DMS79 (cell line): ENCODE data around the gene DDTL.
"Not testable (repeated sequence)": the region's sequence is repeated elsewhere in the genome, so short reads cannot be mapped to it uniquely, and the experiment has no call there.

Experiments
- DNase-seq: peaks from one replicate; lab custom pipeline; 2025; lab: John Stamatoyannopoulos, UW

The DDTL gene

GRCh38 chr22:23970201-23970641, 3.5 kb downstream of the DDTL start:
- DNase-seq, result no peak

GRCh38 chr22:23970816-23971486, 4.3 kb downstream of the DDTL start:
- no peak for DNase-seq

- DNase-seq, result not testable (repeated sequence)
Observed at GRCh38 chr22:23971927-23972326, 5.2 kb downstream of the DDTL start.

- DNase-seq, result not testable (repeated sequence)
Observed at GRCh38 chr22:23974345-23974744, 7.7 kb downstream of the DDTL start, which contains the start of gene DDT. TSS of gene DDT (minus strand) at chr22:23974441. CDS start at chr22:23974414, 27 bp downstream.

- not testable (repeated sequence) for DNase-seq
Observed at GRCh38 chr22:23974836-23975352, 8.2 kb downstream of the DDTL start.

GRCh38 chr22:23977304-23977703, 10.6 kb downstream of the DDTL start:
- DNase-seq, result not testable (repeated sequence)

GRCh38 chr22:23979557-23980240, 13.0 kb downstream of the DDTL start, which contains the start of gene GSTT2:
TSS of gene GSTT2 (plus strand) at chr22:23980134.
- DNase-seq, result not testable (repeated sequence)

- DNase-seq, result not testable (repeated sequence)
Observed at GRCh38 chr22:23980567-23980966, 13.9 kb downstream of the DDTL start.

GRCh38 chr22:23984430-23984829, 17.7 kb downstream of the DDTL start:
- DNase-seq, result no peak

GRCh38 chr22:23986089-23986488, 19.4 kb downstream of the DDTL start:
- not testable (repeated sequence) for DNase-seq

GRCh38 chr22:23986538-23987178, 20.0 kb downstream of the DDTL start:
- DNase-seq, result not testable (repeated sequence)

- not testable (repeated sequence) for DNase-seq
Observed at GRCh38 chr22:23989583-23990244, 23.0 kb downstream of the DDTL start.

GRCh38 chr22:23993080-23993479, 26.4 kb downstream of the DDTL start:
- DNase-seq, result not testable (repeated sequence)

GRCh38 chr22:23993581-23994177, 27.0 kb downstream of the DDTL start:
- not testable (repeated sequence) for DNase-seq

GRCh38 chr22:23997092-23997491, 30.4 kb downstream of the DDTL start:
- DNase-seq, result no peak

GRCh38 chr22:23999779-24000178, 33.1 kb downstream of the DDTL start:
- not testable (repeated sequence) for DNase-seq

- DNase-seq, result no peak
Observed at GRCh38 chr22:24001314-24001713, 34.6 kb downstream of the DDTL start.

GRCh38 chr22:24002272-24002671, 35.6 kb downstream of the DDTL start:
- DNase-seq, result no peak

- no peak for DNase-seq
Observed at GRCh38 chr22:24002851-24003250, 36.2 kb downstream of the DDTL start.

- no peak for DNase-seq
Observed at GRCh38 chr22:24003887-24004286, 37.2 kb downstream of the DDTL start.

- no peak for DNase-seq
Observed at GRCh38 chr22:24005201-24005600, 38.5 kb downstream of the DDTL start, which contains the start of gene GSTT4. TSS of gene GSTT4 (minus strand) at chr22:24005453. CDS start at chr22:24005356, 97 bp downstream.
